SK-N-SH (cell line): ENCODE data around the gene TRNAU1AP. TPM values are rescaled to one million over a fixed set of nuclear protein-coding genes. Genes with fewer than 3 reads are reported as not detected.

Experiments
- CTCF ChIA-PET: fragments of 300-600, 350-600 bp; formaldehyde crosslinking; extraction: SDS; loops from one replicate; lab custom pipeline; 2021; lab: Yijun Ruan, JAX
- POLR2A ChIA-PET: fragments of 350-600 bp; sonication (Branson Sonifier 250); formaldehyde crosslinking; extraction: SDS; loops from one replicate; lab custom pipeline; 2020; ENCODE audit warnings: antibody characterized with exemption, inconsistent platforms; lab: Yijun Ruan, JAX
- DNase-seq: peaks from one replicate; pipeline ENCODE4 v3.0.0; 2012
- H2AFZ ChIP-seq: fragments of 200-600 bp; sonication (generic); 2 replicates; pipeline ENCODE4 v1.8.1; 2016; ENCODE audit warnings: antibody characterized with exemption, mild to moderate bottlenecking, low read depth
- H3F3A ChIP-seq: fragments of 200-600 bp; sonication (generic); replicated peaks from 2 replicates; pipeline ENCODE3; 2016; ENCODE audit warnings: antibody characterized with exemption, mild to moderate bottlenecking; ENCODE audit not compliant: insufficient read depth
- H3K27ac ChIP-seq, 2 experiments: fragments of 200-500 bp in 1 of 2; fragments of 200-600 bp in 1 of 2; sonication (Bioruptor generic) in 1 of 2; sonication (generic), shearing (Covaris generic) in 1 of 2; 2 replicates each; pipeline versions ENCODE4 v1.5.1 to v1.6.1; 2014 to 2016; ENCODE audit warnings: low read depth in 2 of 2, inconsistent platforms in 1 of 2, low read length in 1 of 2, mild to moderate bottlenecking in 1 of 2, mixed read lengths in 1 of 2
- H3K27me3 ChIP-seq: fragments of 200-600 bp; sonication (generic), shearing (Covaris generic); 2 replicates; pipeline ENCODE4 v1.6.1; 2016; ENCODE audit warnings: mixed run types; ENCODE audit not compliant: insufficient read depth
- H3K36me3 ChIP-seq, 2 experiments: fragments of 200-500 bp in 1 of 2; fragments of 200-600 bp in 1 of 2; sonication (Bioruptor generic) in 1 of 2; sonication (generic) in 1 of 2; replicated peaks in 1 of 2; 2 replicates each; pipeline versions ENCODE3 to v1.5.1; 2014 to 2016; ENCODE audit warnings: low read length in 1 of 2, mild to moderate bottlenecking in 1 of 2; ENCODE audit not compliant: insufficient read depth in 2 of 2, control insufficient read depth in 1 of 2
- H3K4me1 ChIP-seq, 2 experiments: fragments of 200-500 bp in 1 of 2; fragments of 200-600 bp in 1 of 2; sonication (Bioruptor generic) in 1 of 2; sonication (generic), shearing (Covaris generic) in 1 of 2; 2 replicates each; pipeline versions ENCODE4 v1.5.1 to v1.6.1; 2014 to 2016; ENCODE audit warnings: low read depth in 1 of 2, low read length in 1 of 2, mixed run types in 1 of 2; ENCODE audit not compliant: insufficient read depth in 2 of 2, control insufficient read depth in 1 of 2
- H3K4me2 ChIP-seq: fragments of 200-600 bp; sonication (generic), shearing (Covaris generic); 2 replicates; pipeline ENCODE4 v1.6.1; 2017; ENCODE audit warnings: mixed run types
- H3K4me3 ChIP-seq, 2 experiments: fragments of 200-500 bp in 1 of 2; fragments of 200-600 bp in 1 of 2; sonication (Bioruptor generic) in 1 of 2; sonication (generic), shearing (Covaris generic) in 1 of 2; 2 replicates each; pipeline versions ENCODE4 v1.5.1 to v1.8.1; 2014 to 2016; ENCODE audit warnings: low read depth in 2 of 2, inconsistent platforms in 1 of 2, low read length in 1 of 2, mild to moderate bottlenecking in 1 of 2, mixed read lengths in 1 of 2, moderate library complexity in 1 of 2
- H3K79me2 ChIP-seq: fragments of 200-600 bp; sonication (generic); 2 replicates; pipeline ENCODE4 v1.8.1; 2017; ENCODE audit warnings: mild to moderate bottlenecking; ENCODE audit not compliant: insufficient read depth
- H3K9ac ChIP-seq: fragments of 200-600 bp; sonication (generic); 2 replicates; pipeline ENCODE4 v1.6.1; 2017; ENCODE audit warnings: mixed run types
- H3K9me2 ChIP-seq: fragments of 200-600 bp; sonication (generic); 2 replicates; pipeline ENCODE4 v1.6.1; 2017; ENCODE audit warnings: mixed run types
- H3K9me3 ChIP-seq: fragments of 200-600 bp; sonication (generic); 2 replicates; pipeline ENCODE4 v1.6.1; 2017; ENCODE audit warnings: mixed run types, mild to moderate bottlenecking, moderate library complexity
- H4K20me1 ChIP-seq: fragments of 200-600 bp; sonication (generic); 2 replicates; pipeline ENCODE4 v1.6.1; 2017; ENCODE audit warnings: mild to moderate bottlenecking, mixed run types; ENCODE audit not compliant: insufficient read depth
- ELF1 ChIP-seq: IDR thresholded peaks from 2 replicates; pipeline ENCODE4 v1.4.0; 2012
- JUND ChIP-seq: IDR thresholded peaks from 2 replicates; pipeline ENCODE4 v1.4.0; 2012
- MEF2A ChIP-seq: IDR thresholded peaks from 2 replicates; pipeline ENCODE4 v1.4.0; 2012; ENCODE audit warnings: low read depth, borderline replicate concordance
- MXI1 ChIP-seq: IDR thresholded peaks from 2 replicates; pipeline ENCODE4 v1.6.1; 2012; ENCODE audit warnings: mild to moderate bottlenecking, low read depth, low read length, improper control_type of control experiment
- NFIC ChIP-seq: IDR thresholded peaks from 2 replicates; pipeline ENCODE4 v1.4.0; 2012; ENCODE audit warnings: borderline replicate concordance
- NRF1 ChIP-seq: IDR thresholded peaks from 2 replicates; pipeline ENCODE4 v1.6.1; 2012; ENCODE audit warnings: low read depth, mild to moderate bottlenecking, low read length
- POLR2AphosphoS5 ChIP-seq: IDR thresholded peaks from 2 replicates; pipeline ENCODE4 v1.6.1; 2012; ENCODE audit warnings: low read depth, low read length
- RCOR1 ChIP-seq: fragments of 150-350 bp; IDR thresholded peaks from 2 replicates; pipeline ENCODE4 v1.6.1; 2017; ENCODE audit warnings: antibody characterized with exemption, low read length
- RFX5 ChIP-seq: IDR thresholded peaks from 2 replicates; pipeline ENCODE4 v1.6.1; 2012; ENCODE audit warnings: mild to moderate bottlenecking, improper control_type of control experiment, low read length
- SMC3 ChIP-seq: IDR thresholded peaks from 2 replicates; pipeline ENCODE4 v1.6.1; 2012; ENCODE audit warnings: low read depth, low read length, improper control_type of control experiment
- TEAD4 ChIP-seq: IDR thresholded peaks from 2 replicates; pipeline ENCODE4 v1.4.0; 2012; ENCODE audit warnings: mild to moderate bottlenecking, borderline replicate concordance; ENCODE audit not compliant: insufficient read depth
- YY1 ChIP-seq: IDR thresholded peaks from 2 replicates; pipeline ENCODE4 v1.4.0; 2012; ENCODE audit warnings: low read depth, mild to moderate bottlenecking
- WGBS: methylation state at CpG from one replicate; pipeline ENCODE4 v1.1.6; 2017; ENCODE audit warnings: low lambda C conversion rate; 5-methylcytosine and 5-hydroxymethylcytosine counted together
- polyA plus RNA-seq, 3 experiments: library from polyadenylated mRNA; depleted of rRNA; stranded (reverse); fragments of >200 nt; gene quantifications; 2 replicates each; pipeline ENCODE4 v1.2.3, GENCODE V29; 2012
- TF ChIP-seq, protein P1 (sequence below): IDR thresholded peaks from 2 replicates; pipeline ENCODE4; 2012
- TF ChIP-seq, protein P2 (sequence below): fragments of 150-350 bp; IDR thresholded peaks from 2 replicates; pipeline ENCODE4 v1.6.1; 2017; ENCODE audit warnings: antibody characterized with exemption, low read length, low read depth, borderline replicate concordance
- TF ChIP-seq, protein P3 (sequence below): IDR thresholded peaks from 2 replicates; pipeline ENCODE4 v1.4.0; 2012; ENCODE audit warnings: low read depth
- TF ChIP-seq, protein P4 (sequence below): IDR thresholded peaks from 2 replicates; pipeline ENCODE4 v1.4.0; 2012; ENCODE audit warnings: low read depth, borderline replicate concordance
- TF ChIP-seq, protein P5 (sequence below): IDR thresholded peaks from 2 replicates; pipeline ENCODE4 v1.4.0; 2012; ENCODE audit warnings: low read depth, borderline replicate concordance

Gene TRNAU1AP
- polyA plus RNA-seq, 1 of the 3 experiments (the other 2 are of a cell fraction) = 25.8 TPM

DNA sequence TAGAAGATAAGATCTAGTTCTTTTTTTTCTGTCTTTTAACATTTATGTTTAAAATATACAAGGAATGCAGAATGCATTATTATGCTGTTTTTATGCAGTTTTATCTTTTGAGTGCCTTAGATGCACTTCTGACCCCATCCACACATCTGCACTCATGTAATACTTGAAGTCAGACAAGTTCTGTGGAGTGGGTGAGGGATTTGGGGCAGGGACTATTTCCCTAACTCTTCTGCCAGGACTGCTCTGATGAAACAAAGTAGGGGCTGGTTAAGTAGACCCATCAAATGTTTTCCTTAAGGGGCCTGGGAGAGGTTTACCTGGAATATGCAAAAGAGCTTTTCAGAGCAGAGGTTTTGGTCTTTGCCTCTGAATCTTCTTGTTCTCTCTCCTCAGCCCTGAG, 11.4 kb downstream of the TRNAU1AP start (continued):
- no peak for TF ChIP-seq POLR2AphosphoS5

DNA sequence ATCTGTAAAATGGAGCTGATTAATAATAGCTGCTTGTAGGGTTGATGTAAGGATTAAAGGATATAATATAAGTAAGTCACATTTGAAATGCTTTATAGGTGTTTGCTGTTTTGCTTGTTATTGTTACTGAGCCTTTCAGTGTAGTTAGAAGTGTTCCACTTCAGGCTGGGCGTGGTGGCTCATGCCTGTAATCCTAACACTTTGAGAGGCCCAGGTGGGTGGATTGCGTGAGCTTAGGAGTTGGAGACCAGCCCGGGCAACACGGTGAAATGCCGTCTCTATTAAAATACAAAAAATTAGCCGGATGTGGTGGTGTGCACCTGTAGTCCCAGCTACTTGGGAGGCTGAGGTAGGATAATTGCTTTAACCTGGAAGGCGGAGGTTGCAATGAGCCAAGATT, 12.2 kb downstream of the TRNAU1AP start:
- H3K9me3 ChIP-seq = no peaks in the 10 kb centered on the region
- no peak overlapping the region for H2AFZ ChIP-seq
- no peaks in the 10 kb centered on the region for H4K20me1 ChIP-seq
- H3K27me3 ChIP-seq = no peaks in the 10 kb centered on the region
- no peak overlapping the region for H3K4me3 ChIP-seq
- WGBS = 98% methylated on average over 7 of the region's 7 CpGs
- no peak overlapping the region for H3K9ac ChIP-seq
- TF ChIP-seq, protein P1, sequence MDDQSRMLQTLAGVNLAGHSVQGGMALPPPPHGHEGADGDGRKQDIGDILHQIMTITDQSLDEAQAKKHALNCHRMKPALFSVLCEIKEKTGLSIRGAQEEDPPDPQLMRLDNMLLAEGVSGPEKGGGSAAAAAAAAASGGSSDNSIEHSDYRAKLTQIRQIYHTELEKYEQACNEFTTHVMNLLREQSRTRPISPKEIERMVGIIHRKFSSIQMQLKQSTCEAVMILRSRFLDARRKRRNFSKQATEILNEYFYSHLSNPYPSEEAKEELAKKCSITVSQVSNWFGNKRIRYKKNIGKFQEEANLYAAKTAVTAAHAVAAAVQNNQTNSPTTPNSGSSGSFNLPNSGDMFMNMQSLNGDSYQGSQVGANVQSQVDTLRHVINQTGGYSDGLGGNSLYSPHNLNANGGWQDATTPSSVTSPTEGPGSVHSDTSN = no peak
- TF ChIP-seq, protein P2, sequence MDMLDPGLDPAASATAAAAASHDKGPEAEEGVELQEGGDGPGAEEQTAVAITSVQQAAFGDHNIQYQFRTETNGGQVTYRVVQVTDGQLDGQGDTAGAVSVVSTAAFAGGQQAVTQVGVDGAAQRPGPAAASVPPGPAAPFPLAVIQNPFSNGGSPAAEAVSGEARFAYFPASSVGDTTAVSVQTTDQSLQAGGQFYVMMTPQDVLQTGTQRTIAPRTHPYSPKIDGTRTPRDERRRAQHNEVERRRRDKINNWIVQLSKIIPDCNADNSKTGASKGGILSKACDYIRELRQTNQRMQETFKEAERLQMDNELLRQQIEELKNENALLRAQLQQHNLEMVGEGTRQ = no peak
- TF ChIP-seq RCOR1 (no peak), NRF1 (no peak), JUND (no peak), MXI1 (no peak), SMC3 (no peak), YY1 (no peak), NFIC (no peak), POLR2AphosphoS5 (no peak), TEAD4 (no peak), MEF2A (no peak), RFX5 (no peak), ELF1 (no peak)
- TF ChIP-seq, protein P3, sequence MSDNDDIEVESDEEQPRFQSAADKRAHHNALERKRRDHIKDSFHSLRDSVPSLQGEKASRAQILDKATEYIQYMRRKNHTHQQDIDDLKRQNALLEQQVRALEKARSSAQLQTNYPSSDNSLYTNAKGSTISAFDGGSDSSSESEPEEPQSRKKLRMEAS = no peak
- TF ChIP-seq, protein P4, sequence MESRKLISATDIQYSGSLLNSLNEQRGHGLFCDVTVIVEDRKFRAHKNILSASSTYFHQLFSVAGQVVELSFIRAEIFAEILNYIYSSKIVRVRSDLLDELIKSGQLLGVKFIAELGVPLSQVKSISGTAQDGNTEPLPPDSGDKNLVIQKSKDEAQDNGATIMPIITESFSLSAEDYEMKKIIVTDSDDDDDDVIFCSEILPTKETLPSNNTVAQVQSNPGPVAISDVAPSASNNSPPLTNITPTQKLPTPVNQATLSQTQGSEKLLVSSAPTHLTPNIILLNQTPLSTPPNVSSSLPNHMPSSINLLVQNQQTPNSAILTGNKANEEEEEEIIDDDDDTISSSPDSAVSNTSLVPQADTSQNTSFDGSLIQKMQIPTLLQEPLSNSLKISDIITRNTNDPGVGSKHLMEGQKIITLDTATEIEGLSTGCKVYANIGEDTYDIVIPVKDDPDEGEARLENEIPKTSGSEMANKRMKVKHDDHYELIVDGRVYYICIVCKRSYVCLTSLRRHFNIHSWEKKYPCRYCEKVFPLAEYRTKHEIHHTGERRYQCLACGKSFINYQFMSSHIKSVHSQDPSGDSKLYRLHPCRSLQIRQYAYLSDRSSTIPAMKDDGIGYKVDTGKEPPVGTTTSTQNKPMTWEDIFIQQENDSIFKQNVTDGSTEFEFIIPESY = no peak
- TF ChIP-seq, protein P5, sequence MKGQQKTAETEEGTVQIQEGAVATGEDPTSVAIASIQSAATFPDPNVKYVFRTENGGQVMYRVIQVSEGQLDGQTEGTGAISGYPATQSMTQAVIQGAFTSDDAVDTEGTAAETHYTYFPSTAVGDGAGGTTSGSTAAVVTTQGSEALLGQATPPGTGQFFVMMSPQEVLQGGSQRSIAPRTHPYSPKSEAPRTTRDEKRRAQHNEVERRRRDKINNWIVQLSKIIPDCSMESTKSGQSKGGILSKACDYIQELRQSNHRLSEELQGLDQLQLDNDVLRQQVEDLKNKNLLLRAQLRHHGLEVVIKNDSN = no peak
- H3K36me3 ChIP-seq = peaks cover 40 to 45% of the 10 kb centered on the region in 2 experiments
- no peaks in the 10 kb centered on the region for H3K79me2 ChIP-seq
- H3K4me2 ChIP-seq = no peak overlapping the region
- H3K4me1 ChIP-seq = no peaks in the 10 kb centered on the region
- no peak overlapping the region for H3K27ac ChIP-seq
- ChIA-PET CTCF (interaction anchor here (0.7 to 1.1 kb wide), 2 partner anchors 16 to 156 kb away, joined by 3 to 5 read pairs; no protein-coding TSS in a partner anchor), POLR2A (interaction anchor here (2.1 kb wide), 1 partner anchor 17 kb away, joined by 8 read pairs; no protein-coding TSS in a partner anchor)
- H3K9me2 ChIP-seq = no peaks in the 10 kb centered on the region
- peaks cover 18% of the 10 kb centered on the region for H3F3A ChIP-seq
- DNase-seq = no peak
